ENCODE results near the gene NRAP.

DNA sequence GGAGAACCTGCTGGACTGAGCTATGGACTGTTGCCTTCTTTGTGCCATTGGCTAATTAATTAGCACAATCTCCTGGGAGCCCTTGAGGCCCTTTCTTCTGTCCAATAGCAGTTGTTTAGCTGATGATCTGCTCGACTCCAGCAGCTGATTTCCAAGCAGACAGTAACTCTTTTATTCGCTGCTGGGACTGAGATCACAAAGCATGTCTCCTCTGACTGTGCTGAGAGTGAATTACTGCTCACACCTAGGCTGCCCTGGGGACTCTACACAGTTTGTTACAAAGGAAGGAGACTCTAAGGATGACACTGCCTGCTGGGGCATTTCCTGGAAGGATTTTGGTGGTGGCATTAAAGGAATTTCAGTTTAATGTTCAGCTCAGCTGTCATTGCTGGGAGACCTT, 47.3 kb upstream of the NRAP start:
- TF ChIP-seq CTCF (IDR thresholded peaks at IDR 0.05 in 4 of 5, conservative IDR thresholded peaks at IDR 0.05 in 1 of 5) (no peak), POLR2A (IDR thresholded peaks at IDR 0.05) (no peak)
